PC-3 (cell line): ENCODE measurements around the gene CSNK2A1.

Source experiments
- CTCF ChIP-seq: fragments of 300-600 bp; sonication (generic); conservative IDR thresholded peaks from 2 replicates; pipeline ENCODE4 v1.5.1; 2017; ENCODE audit warnings: antibody characterized with exemption, low read depth, mild to moderate bottlenecking, low read length
- EZH2 ChIP-seq: fragments of 300-600 bp; sonication (generic); IDR thresholded peaks from one replicate; pipeline ENCODE4 v1.6.1; 2017; ENCODE audit warnings: antibody characterized with exemption, mild to moderate bottlenecking, low read length; ENCODE audit not compliant: unreplicated experiment
- EZH2phosphoT487 ChIP-seq: fragments of 300-600 bp; sonication (generic); IDR thresholded peaks from 2 replicates; pipeline ENCODE4 v1.6.1; 2018; ENCODE audit warnings: mild to moderate bottlenecking, antibody characterized with exemption, low read length, borderline replicate concordance

GRCh38 chr20:563187-563586 lies 19.6 kb upstream of the CSNK2A1 start:
- TF ChIP-seq CTCF (no peak), EZH2phosphoT487 (no peak), EZH2 (no peak)
